Thyroid gland (tissue), 4 donors: ENCODE data around the gene CKS1B.

Experiments
- CTCF ChIP-seq, 6 experiments: fragments of 200-600 bp in 3 of 6; fragments of 450-650 bp in 3 of 6; sonication (generic) in 3 of 6; IDR thresholded peaks; one replicate each; pipeline ENCODE4 v1.5.1; 2016 to 2019; ENCODE audit warnings: antibody characterized with exemption in 6 of 6, mild to moderate bottlenecking in 2 of 6, inconsistent platforms in 1 of 6, moderate library complexity in 1 of 6
- POLR2A ChIP-seq, 2 donors: fragments of 450-650 bp; IDR thresholded peaks; one replicate each; pipeline ENCODE4 v1.6.1; 2017; ENCODE audit warnings: antibody characterized with exemption in 2 of 2, mild to moderate bottlenecking in 2 of 2, moderate library complexity in 1 of 2

- TF ChIP-seq CTCF (IDR thresholded peaks at IDR 0.05) = no peak
- no peak for TF ChIP-seq POLR2A (IDR thresholded peaks at IDR 0.05)
Measured at GRCh38 chr1:154954541-154954940, 19.9 kb upstream of the CKS1B start.
